SW480 (cell line): ENCODE results near the gene CBL.

ENCODE experiments used
- DNase-seq: peaks from one replicate; pipeline ENCODE4 v3.0.0-alpha.2; 2016; ENCODE audit warnings: low spot score

The CBL gene

DNA sequence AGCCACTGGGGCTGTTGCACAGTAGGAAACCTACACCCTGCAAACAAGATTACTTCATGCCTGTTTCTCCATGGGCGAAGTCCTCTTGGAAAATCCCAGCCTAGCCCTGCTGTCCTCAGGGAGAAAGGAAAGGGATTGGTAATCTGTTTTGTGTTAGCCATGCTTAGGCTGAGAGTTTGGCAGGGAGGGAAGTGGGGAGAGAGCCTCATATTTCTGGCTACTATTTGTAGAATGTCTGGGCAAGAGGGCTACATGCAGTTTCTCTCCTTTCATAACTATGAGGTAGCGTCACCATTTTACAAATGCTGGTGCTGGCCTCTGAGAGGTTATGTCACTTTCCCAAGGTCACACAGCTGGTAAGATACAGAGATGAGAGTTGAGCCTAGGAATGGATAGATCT lies 141.1 kb downstream of the CBL start:
- no peak for DNase-seq

- no peak for DNase-seq
These were observed 141.9 kb downstream of the CBL start for GRCh38 chr11:119347940-119348605.

GRCh38 chr11:119350302-119350701 lies 144.2 kb downstream of the CBL start:
- no peak for DNase-seq

- no peak for DNase-seq
These were observed 145.1 kb downstream of the CBL start for GRCh38 chr11:119351232-119351631.

GRCh38 chr11:119352857-119353260 lies 146.7 kb downstream of the CBL start:
- no peak for DNase-seq

GRCh38 chr11:119355091-119355843 lies 149.1 kb downstream of the CBL start:
- no peak for DNase-seq

DNA sequence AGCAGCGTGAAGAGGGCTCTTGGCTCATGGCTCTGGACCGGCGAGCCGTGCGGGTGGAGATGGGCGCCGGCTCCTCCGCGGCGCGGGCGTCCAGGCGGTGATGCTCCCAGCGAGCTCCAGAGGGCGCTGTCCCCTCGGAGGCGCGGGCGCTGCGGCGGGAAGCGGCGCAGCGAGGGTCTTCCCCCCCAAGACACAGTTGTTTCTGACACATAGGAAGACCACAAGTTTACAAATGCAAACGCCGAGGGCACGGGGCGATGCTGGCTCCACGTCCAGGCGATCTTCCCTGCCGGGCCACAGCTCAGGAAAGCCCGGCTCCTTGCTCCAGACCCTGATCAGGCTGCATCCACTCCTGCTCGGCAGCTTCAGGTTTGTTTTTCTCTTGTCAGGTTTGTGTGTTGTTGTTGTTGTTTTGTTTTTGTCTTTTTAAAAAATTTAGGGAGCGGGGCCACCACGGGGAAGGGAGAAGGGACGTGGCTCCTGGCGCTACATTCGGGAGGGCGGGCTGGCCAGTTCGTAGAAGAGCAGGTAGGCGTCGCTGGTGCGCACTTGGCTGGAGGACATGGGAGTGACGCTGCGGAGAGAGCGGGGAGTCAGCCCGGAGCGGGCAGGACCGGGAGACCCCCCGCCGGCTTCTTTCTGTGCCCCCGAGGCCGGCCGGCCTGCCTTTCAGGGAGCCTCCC lies 150.4 kb downstream of the CBL start:
- DNase-seq, result peak; percentile 80

- no peak for DNase-seq
These were observed 150.9 kb downstream of the CBL start for GRCh38 chr11:119357074-119357473.
